HG02623 (cell line): ENCODE data around the gene SLIT1.

ENCODE experiments used
- ATAC-seq: cut with Tn5 transposase; IDR thresholded peaks from one replicate; pipeline ENCODE4 v1.9.1; 2021; ENCODE audit warnings: moderate library complexity; ENCODE audit not compliant: unreplicated experiment

SLIT1 gene

DNA sequence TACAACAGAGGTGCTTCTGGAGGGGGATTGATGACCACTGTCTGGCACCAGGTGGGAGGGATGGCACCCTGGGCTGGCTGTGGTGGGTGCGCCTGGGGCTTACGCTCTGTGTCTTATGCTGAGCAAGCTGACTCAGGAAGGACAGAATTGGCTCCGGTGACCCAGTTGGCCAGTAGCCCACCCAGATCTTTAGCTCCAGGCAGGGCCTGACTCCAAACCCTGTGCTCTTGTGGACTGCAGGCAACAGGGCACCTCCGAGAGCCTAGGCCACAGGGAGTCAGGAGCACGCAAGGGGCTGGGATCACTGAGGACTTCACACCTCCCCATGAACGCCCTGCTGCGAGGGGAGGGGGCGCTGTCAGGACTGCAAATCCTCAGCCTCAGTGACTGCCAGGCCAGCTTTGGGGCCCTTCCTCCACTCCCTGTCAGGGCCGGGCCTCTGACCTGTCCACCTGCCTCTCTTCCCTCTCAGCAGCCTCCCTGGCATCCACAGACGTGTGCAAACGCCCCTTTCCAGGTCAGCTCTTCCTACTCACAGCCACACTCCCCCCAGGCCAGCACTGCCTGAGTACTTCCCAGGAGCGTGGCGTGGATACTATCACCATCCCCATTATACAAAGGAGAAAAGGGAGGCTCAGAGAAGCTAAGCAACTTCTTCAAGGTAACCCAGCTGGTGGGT is 118.7 kb downstream of the SLIT1 start:
- ATAC-seq = no peak

GRCh38 chr10:97065686-97066660 is 119.8 kb downstream of the SLIT1 start:
- ATAC-seq = no peak

- no peak for ATAC-seq
These were observed 120.6 kb downstream of the SLIT1 start for GRCh38 chr10:97065128-97065527.

- no peak for ATAC-seq
These were observed 121.5 kb downstream of the SLIT1 start for GRCh38 chr10:97063983-97064837.

- ATAC-seq = no peak
These were observed 122.3 kb downstream of the SLIT1 start for GRCh38 chr10:97063271-97063982.

GRCh38 chr10:97062456-97062855 is 123.3 kb downstream of the SLIT1 start:
- ATAC-seq = no peak

- no peak for ATAC-seq
These were observed 123.7 kb downstream of the SLIT1 start for GRCh38 chr10:97062046-97062445.

DNA sequence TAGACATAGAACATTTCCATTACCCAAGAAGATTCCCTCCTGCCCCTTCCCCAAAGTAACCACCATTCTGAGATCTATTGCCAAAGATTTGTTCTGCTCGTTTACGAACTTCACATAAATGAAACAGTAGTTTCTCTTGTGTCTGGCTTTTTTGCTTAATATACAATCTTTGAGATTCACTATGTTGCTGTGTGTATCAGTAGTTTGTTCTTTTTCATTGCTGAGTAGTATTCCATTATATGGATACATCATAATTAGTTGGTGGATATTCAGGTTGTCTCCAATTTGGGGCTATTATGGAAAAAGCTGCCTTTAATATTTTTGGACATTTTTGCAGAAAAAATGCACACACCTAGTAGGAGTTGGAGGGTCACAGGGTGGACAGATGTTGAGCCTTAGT is 124.3 kb downstream of the SLIT1 start:
- ATAC-seq = no peak

DNA sequence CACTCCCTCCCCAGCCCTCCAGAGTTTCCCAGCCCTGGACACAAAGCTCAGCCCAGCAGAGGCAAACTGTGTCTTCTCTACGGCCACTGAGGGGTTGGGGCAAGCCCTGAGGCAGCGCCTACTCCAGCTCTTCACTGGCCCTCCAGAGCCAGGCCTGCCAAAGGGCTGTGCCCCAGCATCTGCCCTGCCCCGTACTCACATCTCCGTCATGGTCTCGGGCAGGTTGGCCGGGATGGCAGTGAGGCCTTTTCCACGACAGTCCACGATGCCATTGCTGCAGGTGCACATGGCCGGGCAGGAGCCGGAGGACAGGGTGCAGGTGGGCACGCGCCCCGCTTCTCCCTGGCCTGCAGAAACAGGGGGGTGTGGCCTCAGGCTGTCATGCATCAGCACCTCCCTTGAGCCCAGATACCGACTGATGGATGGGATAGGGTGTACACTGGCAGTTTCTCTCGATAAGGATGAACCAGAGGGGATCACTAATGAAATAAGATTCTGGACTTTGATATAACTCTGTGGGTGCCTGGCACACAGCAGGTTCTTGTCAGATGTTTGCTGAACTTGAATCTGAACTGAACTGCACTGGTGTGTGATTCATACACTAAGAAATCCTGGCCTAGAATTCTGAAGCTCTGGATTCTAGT is 125.2 kb downstream of the SLIT1 start:
- ATAC-seq = no peak

DNA sequence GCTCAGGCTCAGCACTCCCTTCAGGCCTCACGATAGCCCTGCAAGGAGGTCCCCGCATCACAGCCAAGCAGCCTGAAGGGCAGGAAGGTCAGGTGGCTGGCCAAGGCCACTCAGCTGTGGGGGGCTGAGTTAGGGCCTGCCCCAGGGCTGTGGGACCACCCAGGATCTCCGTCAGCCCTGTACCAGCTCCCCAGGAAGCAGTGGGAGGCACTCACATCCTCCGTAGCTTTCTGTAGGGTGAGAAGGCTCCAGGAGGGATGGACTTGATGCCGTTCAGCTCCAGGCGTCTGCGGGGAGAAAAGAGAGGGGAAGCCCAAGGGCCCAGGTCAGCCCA is 125.9 kb downstream of the SLIT1 start:
- ATAC-seq = no peak

DNA sequence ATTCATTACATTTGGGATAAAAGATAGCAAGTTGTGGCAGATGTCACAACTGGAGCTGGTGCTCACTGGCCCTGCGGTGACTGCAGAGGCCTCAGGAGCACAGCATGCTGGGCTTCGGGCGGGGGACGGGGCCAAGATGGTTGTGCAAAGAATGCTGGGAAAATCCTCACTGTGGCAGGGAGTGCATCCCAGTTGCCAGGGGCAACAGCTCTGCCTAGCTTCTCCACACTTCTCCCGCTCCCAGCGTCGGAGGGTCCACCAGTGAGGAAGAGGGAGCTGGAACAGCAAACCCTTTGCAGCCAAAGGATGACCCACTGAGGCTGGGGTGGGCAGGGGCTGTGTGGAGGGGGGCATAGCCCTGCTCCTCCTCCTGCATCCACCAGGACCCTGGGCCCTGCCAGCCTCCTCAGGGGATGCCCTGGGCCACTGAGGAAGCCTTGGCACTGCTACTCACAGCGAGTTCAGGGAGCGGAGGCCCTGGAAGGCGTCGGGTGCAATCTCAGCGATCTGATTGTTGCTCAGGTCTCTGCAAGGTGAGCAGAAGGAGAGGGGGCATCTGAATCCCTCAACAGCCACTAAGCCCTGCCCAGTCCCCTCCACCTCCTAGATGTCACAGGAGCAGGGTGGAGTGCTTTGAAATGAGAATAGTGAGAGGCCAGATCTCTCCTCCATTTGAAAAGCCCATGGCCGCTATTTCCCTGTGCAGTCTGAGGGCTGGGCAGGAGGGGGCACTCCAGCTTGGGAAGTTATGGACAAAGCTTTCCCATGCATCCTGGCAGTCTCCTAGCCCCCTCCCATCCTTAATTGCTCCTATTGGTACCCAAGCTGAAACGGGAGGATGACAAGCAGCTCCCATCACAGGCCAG is 126.5 kb downstream of the SLIT1 start:
- ATAC-seq = no peak

GRCh38 chr10:97058521-97058920 is 127.2 kb downstream of the SLIT1 start:
- no peak for ATAC-seq

DNA sequence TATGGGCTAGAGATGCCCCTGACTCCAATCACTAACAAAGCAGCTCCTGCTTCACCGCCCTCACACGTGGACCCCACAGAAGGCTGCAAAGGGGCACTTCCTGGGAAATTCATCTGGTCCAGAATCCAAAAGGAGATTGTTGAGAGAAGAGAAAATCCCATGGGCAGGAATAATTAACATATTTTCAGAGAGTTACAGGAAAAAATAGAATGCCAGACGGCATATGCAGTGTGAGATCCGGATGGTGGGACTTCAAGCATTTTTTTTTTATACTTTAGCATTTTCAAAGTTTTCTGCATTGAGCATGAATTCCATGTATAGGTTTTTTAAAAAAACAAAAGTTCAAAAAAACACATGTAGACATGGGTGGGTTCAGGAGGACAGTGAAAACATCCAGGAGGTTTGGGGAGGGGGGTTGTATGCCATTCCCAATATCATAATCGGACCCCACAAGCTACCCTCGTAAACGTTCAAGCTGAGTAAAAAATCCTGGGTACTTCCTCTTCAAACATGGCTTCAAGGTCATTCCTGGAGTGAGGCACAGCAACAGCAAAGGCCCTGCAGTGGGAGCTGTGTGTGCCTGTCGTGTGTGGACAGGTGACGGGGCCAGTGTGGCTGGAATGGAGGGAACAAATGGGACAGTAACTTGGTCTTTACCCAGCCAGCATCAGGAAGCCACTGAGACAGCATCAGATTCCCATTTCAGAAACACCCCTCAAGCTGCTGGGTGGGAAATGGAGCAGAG is 128.1 kb downstream of the SLIT1 start:
- ATAC-seq = no peak

DNA sequence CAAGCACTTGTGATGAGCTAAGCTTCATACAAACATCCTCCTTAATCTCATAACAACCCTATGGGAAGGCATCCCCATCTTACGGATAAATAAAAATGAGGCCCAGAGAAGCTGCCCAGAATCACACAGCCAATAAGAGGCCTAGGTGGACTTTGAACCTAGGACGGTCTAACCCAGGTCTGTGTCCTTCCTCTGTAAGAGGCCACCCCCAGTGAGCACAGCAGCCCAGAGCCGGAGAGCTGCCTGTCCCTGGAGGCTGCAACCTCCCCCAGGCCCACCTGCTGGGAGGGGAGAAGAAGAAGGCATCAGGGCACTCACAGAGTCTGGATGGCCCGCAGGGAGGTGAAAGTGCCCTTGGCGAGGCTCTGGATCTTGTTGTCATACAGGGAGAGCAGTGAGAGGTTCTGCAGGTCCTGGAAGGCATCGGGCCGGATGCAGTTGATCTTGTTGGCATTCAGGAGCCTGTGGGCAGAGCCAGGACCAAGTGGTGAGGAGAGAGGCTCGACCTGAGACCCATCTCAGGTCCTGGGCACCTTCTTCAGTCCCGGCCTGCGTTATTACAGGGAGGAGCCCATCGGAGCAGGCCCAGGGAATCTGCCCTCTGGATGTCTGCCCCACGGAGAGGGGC is 129.6 kb downstream of the SLIT1 start:
- no peak for ATAC-seq

GRCh38 chr10:97053276-97053675 is 132.5 kb downstream of the SLIT1 start:
- no peak for ATAC-seq

- ATAC-seq = no peak
These were observed 134.7 kb downstream of the SLIT1 start for GRCh38 chr10:97050956-97051496.

DNA sequence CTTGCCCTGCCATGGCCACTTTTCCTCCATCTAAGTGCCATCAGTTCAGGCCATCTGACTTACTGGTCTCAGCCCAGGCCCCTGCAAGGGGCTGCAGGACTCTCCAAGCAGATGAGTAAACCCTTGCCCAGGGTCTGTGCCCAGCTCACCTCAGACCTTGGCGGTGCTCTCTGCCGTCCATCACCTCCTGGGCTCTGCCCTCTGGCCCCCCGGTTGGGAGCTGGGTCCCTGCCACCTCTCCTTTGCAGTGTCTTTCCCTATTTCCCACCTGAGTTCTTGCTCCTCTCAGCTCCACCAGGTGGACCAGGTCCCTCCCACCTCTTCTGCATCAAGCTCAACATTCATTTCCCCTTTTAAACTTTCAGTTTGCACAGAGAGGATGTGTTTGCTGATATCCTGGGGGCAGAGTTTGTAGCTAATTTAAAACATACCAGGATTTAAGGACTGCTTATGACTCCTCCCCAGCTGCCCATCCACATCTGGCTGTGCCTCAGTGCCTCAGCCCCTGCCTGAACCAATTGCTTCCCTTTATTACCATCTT is 135.5 kb downstream of the SLIT1 start:
- no peak for ATAC-seq

DNA sequence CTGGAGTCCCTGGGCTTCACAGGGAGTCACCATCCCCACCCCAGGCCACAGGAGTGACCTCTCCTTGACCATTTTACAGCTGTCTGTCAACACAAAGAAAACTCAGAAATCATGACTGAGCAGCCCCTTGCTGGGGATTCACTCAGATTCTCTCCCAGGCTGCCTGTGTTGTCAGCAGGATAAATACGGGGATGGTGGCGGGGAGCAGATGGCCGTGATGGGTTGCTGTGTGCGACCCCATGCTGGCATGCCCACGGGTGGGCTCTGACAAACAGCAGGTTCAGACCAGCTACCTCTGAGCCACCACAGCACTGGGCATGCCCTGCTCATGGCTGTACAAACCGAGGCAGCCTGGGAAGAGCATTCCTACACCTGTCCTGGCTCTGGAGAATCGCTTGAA is 136.1 kb downstream of the SLIT1 start:
- ATAC-seq = no peak
